ACC112 (cell line): ENCODE results near the gene GPAT2.
"Not testable (repeated sequence)": the region's sequence is repeated elsewhere in the genome, so short reads cannot be mapped to it uniquely, and the experiment has no call there.

Source experiments
- H2AFZ ChIP-seq: fragments of 200-600 bp; sonication (generic); one replicate; pipeline ENCODE4 v1.6.0; 2017; ENCODE audit warnings: antibody characterized with exemption, low read length; ENCODE audit not compliant: unreplicated experiment
- H3K27ac ChIP-seq: fragments of 200-600 bp; sonication (generic); 2 replicates; pipeline ENCODE4 v1.5.1; 2014; ENCODE audit warnings: low read depth, mild to moderate bottlenecking, antibody characterized with exemption, low read length, moderate library complexity
- H3K27me3 ChIP-seq: fragments of 200-600 bp; sonication (generic); 2 replicates; pipeline ENCODE4 v1.6.1; 2014; ENCODE audit warnings: mild to moderate bottlenecking, antibody characterized with exemption, low read length, moderate library complexity, mixed read lengths; ENCODE audit not compliant: insufficient read depth
- H3K36me3 ChIP-seq: fragments of 200-600 bp; sonication (generic); 2 replicates; pipeline ENCODE4 v1.6.1; 2016; ENCODE audit warnings: mild to moderate bottlenecking, antibody characterized with exemption, low read length, moderate library complexity, mixed read lengths; ENCODE audit not compliant: insufficient read depth
- H3K4me1 ChIP-seq: fragments of 200-600 bp; sonication (generic); one replicate; pipeline ENCODE4 v1.6.1; 2016; ENCODE audit warnings: low read length, mixed read lengths; ENCODE audit not compliant: insufficient read depth, unreplicated experiment, control insufficient read depth
- H3K4me3 ChIP-seq: fragments of 200-600 bp; sonication (generic); 2 replicates; pipeline ENCODE4 v1.5.1; 2014; ENCODE audit warnings: mild to moderate bottlenecking, low read depth, low read length
- H3K79me2 ChIP-seq: fragments of 200-600 bp; sonication (generic); one replicate; pipeline ENCODE4 v1.6.0; 2016; ENCODE audit warnings: low read length; ENCODE audit not compliant: control insufficient read depth, unreplicated experiment, insufficient read depth

GPAT2 gene

DNA sequence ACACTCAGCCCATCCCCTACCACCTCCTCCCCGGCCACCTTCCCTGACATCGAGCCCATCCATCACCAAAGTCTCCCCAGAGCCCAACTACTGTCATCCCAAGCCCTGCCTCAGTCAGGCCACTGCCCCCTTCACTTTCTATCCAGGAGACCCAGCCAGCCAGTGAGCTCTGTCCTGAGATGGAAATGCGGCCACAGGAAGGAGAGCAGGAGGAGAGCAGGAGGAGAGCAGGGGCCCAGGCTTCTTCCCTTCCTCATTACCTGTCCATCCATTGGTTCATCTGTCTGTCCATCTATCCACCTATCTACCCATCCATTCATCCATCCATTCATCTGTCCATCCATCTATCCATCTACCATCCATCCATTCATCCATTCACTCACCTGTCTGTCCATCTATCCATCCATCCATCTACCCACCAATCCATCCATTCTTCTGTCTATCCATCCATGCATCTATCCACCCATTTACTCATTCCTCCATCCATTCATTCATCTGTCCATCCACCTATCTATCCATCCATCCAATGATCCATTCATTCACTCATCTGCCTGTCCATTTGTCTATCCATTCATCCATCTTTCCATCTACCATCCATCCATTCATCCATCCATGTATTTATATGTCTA lies 29.4 kb upstream of the GPAT2 start:
- not testable (repeated sequence) for H3K36me3 ChIP-seq, H3K4me3 ChIP-seq, H2AFZ ChIP-seq, H3K4me1 ChIP-seq, H3K27me3 ChIP-seq, H3K79me2 ChIP-seq, H3K27ac ChIP-seq

DNA sequence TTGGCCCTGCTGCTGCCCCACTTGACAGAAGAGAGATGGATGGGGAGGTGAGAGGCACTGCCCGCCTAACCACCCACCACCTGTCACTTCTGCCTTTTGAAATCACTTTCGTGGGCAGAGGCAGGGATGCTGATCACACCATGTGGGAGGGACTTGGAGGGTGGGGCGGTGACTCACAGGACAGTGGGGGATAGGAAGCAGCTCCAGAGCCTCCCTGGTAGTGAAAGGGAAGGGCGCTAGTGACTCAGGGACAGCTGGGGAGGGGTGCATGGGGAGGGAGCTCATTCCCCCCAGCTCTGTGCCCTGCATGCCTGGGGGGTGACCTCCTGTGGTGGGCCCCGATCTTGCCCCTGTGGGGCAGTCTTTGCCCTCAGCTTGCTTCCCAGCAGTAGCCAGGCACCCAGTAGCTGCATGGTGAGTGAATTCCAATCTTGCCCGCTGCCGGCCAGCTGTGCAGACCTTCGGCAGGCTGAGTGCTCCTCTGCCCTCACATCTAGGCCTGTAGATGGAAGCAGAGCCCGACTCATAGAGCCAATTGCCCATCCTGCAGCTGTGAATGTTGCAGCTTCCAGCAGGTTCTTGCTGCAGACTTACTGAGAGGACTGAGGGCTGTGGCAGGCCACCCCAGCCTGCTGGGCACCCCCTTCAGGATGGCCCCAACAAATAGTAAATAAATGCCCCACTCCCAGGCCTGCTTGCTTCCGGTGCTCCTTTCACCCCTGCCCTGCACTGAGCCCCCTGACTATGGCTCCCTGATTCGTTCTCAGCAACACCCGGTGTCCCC lies 28.6 kb upstream of the GPAT2 start:
- H3K36me3 ChIP-seq, H3K4me3 ChIP-seq, H3K79me2 ChIP-seq, H3K4me1 ChIP-seq, H2AFZ ChIP-seq, H3K27me3 ChIP-seq, H3K27ac ChIP-seq: not testable (repeated sequence)

DNA sequence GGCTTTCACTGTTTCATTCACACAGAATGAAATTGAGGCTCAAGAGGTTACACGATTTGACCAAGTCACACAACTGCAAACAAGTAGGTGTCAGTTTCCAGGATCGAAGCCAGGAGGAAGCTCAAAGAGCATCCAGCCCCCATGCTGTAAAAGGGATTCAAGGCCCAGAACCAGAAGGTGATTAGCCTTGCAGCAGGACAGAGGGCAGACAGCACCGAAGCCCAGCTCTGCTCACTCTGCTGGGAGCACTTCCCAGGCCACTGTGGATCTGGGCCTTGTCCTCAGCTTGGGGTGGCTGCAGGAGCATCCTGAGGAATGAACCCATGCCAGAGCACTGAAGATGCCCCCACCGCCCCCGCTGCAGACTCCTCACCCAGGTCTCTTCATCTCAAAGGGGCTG lies 27.8 kb upstream of the GPAT2 start:
- H3K4me3 ChIP-seq, H3K27me3 ChIP-seq, H2AFZ ChIP-seq, H3K36me3 ChIP-seq, H3K4me1 ChIP-seq, H3K27ac ChIP-seq, H3K79me2 ChIP-seq: not testable (repeated sequence)

DNA sequence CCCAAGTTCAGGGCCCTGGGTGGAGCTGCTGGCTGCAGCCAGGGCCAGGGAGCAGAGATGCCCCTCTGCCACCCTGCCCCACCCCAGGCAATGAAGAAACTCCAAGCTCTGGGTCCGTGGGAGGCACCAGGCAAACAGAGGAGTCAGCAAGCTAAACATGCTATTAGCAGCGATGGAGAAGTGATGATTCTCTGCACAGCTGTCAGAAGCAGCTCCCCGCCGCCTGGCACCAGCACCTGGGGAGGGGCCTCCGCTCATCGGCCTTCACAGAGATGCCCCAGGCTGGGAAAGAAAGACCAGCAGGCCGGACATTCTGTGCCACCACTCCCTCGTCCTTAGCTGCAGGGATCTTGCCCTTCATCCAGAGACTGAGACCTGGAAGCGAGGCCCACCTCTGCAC lies 27.2 kb upstream of the GPAT2 start:
- not testable (repeated sequence) for H3K36me3 ChIP-seq, H3K27me3 ChIP-seq, H2AFZ ChIP-seq

DNA sequence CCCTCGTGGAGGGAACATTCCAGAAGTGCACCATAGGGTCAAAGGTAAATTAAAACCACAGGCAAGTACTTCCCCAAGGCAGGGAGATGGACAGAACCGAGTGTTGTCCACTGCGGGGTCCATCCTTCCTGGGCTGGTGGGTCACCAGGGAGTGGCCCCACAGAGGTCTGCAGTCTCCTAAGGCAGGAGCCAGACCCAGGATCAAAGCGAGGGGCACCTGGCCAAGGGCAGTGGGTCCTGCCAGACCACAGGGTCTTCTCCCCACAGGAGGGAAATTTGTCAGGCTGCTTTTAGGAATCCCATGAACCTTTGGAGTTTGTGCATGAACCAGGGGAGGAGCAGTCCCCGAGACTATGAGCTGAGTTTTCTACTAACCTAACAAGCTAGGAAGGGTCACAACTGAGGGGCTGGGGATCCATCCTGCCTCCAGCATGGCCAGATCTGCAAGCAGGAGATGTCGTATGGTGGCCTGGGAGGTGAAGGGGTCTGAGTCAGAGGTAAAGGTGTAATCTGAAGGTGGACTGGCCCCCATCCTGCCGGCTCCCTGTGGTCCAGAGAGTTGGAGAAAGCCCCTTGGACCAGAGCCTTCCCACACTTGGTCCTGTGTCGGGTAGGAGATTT lies 26.6 kb upstream of the GPAT2 start:
- not testable (repeated sequence) for H3K4me1 ChIP-seq, H3K27ac ChIP-seq, H3K79me2 ChIP-seq, H3K27me3 ChIP-seq, H3K4me3 ChIP-seq, H3K36me3 ChIP-seq, H2AFZ ChIP-seq

More for the DNA sequence above, 27.2 kb upstream of the GPAT2 start:
- H3K27ac ChIP-seq, H3K4me1 ChIP-seq, H3K79me2 ChIP-seq, H3K4me3 ChIP-seq: not testable (repeated sequence)

DNA sequence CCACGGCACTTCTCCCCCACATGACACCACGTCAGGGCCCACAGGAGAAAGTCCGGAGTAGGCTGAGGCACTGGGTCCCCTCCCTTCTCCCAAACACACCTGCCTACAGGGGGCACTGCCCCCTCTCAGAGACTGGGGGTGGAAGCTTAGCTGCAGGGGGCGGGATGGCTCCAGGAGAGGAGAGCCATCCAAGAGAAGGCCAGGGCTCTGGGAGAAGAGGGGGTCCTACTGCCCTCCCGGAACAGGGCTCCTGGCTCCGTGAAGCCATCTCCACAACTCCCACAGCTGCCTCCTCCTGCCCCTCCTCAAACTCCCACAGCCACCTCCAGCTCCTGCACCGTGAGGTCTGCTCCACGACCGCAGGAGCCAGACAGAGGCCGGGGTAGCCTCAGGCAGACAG lies 25.6 kb upstream of the GPAT2 start:
- H3K27me3 ChIP-seq, H2AFZ ChIP-seq, H3K4me1 ChIP-seq, H3K4me3 ChIP-seq, H3K36me3 ChIP-seq, H3K79me2 ChIP-seq, H3K27ac ChIP-seq: not testable (repeated sequence)

DNA sequence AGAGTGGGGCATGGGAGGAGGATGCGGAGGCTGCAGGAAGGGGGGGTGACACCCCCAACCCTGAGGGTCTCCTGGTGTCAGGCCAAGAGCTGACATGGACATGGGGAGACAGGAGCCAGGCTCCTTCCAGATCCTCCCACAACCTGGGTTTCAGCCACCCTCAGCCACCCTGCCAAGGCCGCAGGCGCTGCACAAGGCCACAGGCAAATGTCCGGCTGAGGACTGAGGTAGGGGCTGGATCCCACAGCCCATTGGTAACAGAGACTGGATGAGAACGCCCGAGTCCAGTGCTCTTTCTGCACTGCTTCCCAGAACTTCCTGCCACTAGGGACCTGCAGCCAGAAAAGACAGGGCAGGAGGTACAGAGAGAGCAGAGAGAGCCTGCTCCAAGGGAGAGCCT lies 24.7 kb upstream of the GPAT2 start:
- not testable (repeated sequence) for H3K79me2 ChIP-seq, H3K27me3 ChIP-seq, H3K4me1 ChIP-seq, H3K27ac ChIP-seq, H3K4me3 ChIP-seq, H3K36me3 ChIP-seq, H2AFZ ChIP-seq

DNA sequence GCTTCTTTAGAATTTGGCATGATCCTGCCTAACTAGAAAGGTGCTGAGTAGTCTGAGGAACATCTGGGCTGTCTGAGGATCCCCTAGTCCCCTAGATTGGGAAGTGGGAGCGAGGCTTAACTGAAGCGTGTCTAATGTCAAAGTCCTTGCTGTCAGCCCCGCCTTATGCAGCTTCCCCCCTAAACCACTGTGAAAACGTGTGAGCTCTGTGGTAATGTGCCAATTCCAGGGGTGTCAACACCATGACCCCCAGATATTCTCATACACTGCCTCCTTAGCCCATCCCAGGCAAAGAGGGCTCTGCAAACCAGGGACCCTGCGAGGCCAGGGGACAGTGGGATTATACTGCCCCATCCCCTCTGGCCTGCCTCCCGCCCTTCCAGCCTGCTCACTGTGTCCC lies 21.1 kb upstream of the GPAT2 start:
- H2AFZ ChIP-seq, H3K36me3 ChIP-seq, H3K27ac ChIP-seq, H3K4me3 ChIP-seq, H3K79me2 ChIP-seq, H3K27me3 ChIP-seq, H3K4me1 ChIP-seq: not testable (repeated sequence)

DNA sequence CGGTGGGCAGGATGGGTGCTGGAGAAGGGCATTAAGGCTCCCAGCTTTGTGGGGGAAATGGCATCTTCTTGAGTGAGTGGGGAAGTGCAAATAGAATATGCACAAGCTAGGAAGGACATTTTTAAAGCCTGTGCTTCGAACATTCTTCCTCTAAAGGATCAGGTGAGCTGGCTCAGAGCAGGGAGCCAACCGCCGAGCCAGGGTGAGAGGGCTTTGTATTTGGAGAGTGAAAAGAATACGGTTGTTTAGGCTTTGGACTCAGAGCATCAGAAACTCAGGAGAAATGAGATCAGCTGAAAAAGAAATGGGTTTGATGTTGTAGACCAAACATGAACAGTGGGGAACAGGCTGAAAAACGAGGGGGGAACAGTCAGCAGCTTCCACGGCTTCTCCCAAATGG lies 19.8 kb upstream of the GPAT2 start:
- H3K36me3 ChIP-seq, H3K4me1 ChIP-seq, H3K27ac ChIP-seq, H2AFZ ChIP-seq, H3K79me2 ChIP-seq, H3K27me3 ChIP-seq, H3K4me3 ChIP-seq: not testable (repeated sequence)

DNA sequence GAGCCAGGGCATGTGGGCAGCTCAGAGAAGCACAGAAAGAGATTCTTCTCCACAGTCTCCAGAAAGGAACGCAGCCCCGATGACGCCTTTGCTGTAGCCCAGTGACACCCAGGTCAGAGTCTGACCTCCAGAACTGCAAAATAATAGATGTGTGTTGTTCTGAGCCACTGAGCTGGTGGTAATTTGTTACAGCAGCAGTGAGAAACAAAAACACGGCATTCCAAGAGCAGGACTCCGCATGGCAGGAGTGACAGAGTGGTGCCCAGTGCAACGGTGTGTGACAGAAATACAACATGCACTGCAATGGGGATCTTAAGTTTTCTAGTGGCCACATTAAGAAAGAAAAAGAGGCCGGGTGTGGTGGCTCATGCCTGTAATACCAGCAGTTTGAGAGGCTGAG lies 18.7 kb upstream of the GPAT2 start:
- H3K27ac ChIP-seq, H3K4me1 ChIP-seq: not testable (repeated sequence)

DNA sequence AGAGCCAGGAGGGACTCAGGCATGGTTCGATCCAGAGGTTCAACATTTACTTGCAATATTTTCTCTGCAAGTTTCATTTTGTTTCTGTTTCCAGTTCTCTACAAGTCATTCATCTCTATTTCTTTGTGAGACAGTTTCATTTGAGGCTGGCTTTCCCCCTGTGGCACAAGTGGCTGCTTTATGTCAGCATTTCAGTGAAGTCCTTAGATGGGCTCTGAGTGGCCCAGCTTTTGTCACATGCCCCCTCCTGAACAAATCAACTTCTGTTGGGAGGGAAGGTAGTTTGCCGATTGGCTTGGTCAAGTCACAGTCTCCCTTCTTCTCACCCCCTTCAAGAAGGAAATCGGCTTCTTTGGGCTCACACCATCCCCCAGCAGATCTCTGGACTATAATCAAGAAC lies 17.9 kb upstream of the GPAT2 start:
- not testable (repeated sequence) for H3K27ac ChIP-seq, H3K4me3 ChIP-seq, H3K36me3 ChIP-seq, H3K4me1 ChIP-seq, H3K79me2 ChIP-seq, H3K27me3 ChIP-seq, H2AFZ ChIP-seq

More for the DNA sequence above, 18.7 kb upstream of the GPAT2 start:
- not testable (repeated sequence) for H2AFZ ChIP-seq, H3K27me3 ChIP-seq, H3K4me3 ChIP-seq, H3K79me2 ChIP-seq, H3K36me3 ChIP-seq
